ENCODE measurements around the gene USP19. TPM values are rescaled to one million over a fixed set of nuclear protein-coding genes. Genes with fewer than 3 reads are reported as not detected.

USP19 gene
- total RNA-seq, 2 donors from 2014 or later, result 30.6 to 33.6 TPM

DNA sequence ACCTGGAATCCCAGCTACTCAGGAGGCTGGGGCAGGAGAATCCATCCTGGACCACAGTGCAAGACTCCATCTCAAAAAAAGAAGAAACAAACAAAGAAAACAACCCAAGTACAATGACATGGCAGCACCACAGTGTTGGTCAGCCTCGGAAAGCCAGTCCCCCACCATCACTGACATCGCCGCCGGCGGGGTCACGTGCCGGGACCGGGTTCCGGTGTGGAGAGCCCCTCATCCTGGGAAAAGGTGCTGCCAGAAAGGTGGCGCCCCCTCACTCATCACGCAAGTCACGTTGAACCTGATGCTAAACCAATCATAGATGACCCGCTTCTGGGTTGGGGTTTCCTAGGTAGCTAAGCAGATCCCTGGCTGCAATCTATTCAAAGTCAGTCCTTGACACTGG lies 44.5 kb downstream of the USP19 start:
- 95 to 96% methylated on average over 13 of the region's 13 CpGs for WGBS, 2 donors
- H3K9me3 ChIP-seq, result no peaks in the 10 kb centered on the region
- no peaks in the 10 kb centered on the region for H3K4me1 ChIP-seq
- intact Hi-C loops (cut with DNase I), result no loop called here
- no peak overlapping the region for H3K4me3 ChIP-seq
- no peak overlapping the region for H3K27ac ChIP-seq
- ATAC-seq, result no peak
- TF ChIP-seq, protein P1, sequence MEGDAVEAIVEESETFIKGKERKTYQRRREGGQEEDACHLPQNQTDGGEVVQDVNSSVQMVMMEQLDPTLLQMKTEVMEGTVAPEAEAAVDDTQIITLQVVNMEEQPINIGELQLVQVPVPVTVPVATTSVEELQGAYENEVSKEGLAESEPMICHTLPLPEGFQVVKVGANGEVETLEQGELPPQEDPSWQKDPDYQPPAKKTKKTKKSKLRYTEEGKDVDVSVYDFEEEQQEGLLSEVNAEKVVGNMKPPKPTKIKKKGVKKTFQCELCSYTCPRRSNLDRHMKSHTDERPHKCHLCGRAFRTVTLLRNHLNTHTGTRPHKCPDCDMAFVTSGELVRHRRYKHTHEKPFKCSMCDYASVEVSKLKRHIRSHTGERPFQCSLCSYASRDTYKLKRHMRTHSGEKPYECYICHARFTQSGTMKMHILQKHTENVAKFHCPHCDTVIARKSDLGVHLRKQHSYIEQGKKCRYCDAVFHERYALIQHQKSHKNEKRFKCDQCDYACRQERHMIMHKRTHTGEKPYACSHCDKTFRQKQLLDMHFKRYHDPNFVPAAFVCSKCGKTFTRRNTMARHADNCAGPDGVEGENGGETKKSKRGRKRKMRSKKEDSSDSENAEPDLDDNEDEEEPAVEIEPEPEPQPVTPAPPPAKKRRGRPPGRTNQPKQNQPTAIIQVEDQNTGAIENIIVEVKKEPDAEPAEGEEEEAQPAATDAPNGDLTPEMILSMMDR (IDR thresholded peaks at IDR 0.05), result no peak
- TF ChIP-seq POLR2A (IDR thresholded peaks at IDR 0.05), result no peak
- H3K27me3 ChIP-seq, result no peaks in the 10 kb centered on the region
- peaks cover 21 to 45% of the 10 kb centered on the region in 2 donors for H3K36me3 ChIP-seq (replicated peaks in 1 of 2; ENCODE audit: insufficient read depth in 1 of 2, low read depth in 2 of 2)
- DNase-seq, result no peak

Small RNA genes lying within 50 kb of the gene (microRNA-seq; reads per million reads assigned to microRNA genes)
- gene MIR6890 (ENCODE audit: borderline number of aligned reads in 2 of 2, borderline replicate concordance in 2 of 2), result 0 reads per million in 2 donors

Small RNA genes lying within 50 kb of the gene (small RNA-seq; reads per million reads assigned to genes)
- not detected for gene RN7SL182P

Other genes starting within 250 kb of the USP19 start
- 10 to 100 TPM; 20.8 to 31.4 TPM for gene SLC25A20, start 221.9 kb downstream of the USP19 start, total RNA-seq
- 10 to 100 TPM; 43.1 to 99.5 TPM for gene ARIH2, start 202.0 kb downstream of the USP19 start, total RNA-seq
- 10 to 100 TPM; 72.9 to 73.8 TPM for gene P4HTM, start 130.6 kb downstream of the USP19 start, total RNA-seq
- gene WDR6, start 113.4 kb downstream of the USP19 start, total RNA-seq, result 100 to 1,000 TPM; 109 to 136 TPM
- gene DALRD3, start 102.2 kb downstream of the USP19 start, total RNA-seq, result 10 to 100 TPM; 67.6 to 72.6 TPM
- 10 to 100 TPM; 25.7 to 55.0 TPM for gene NDUFAF3, start 98.7 kb downstream of the USP19 start, total RNA-seq
- gene IMPDH2, start 91.4 kb downstream of the USP19 start, total RNA-seq, result 100 to 1,000 TPM in 1 of 2 donors, 10 to 100 TPM in 1; 92.6 to 166 TPM
- gene QRICH1, start 26.8 kb downstream of the USP19 start, total RNA-seq, result 10 to 100 TPM; 63.6 to 67.9 TPM
- 100 to 1,000 TPM; 135 to 223 TPM for gene QARS1, start 16.1 kb downstream of the USP19 start, total RNA-seq
- 100 to 1,000 TPM; 204 to 337 TPM for gene LAMB2, start 12.2 kb upstream of the USP19 start, total RNA-seq
- gene CCDC71, start 45.5 kb upstream of the USP19 start, total RNA-seq, result 10 to 100 TPM; 15.5 to 19.5 TPM
- gene KLHDC8B, start 50.8 kb upstream of the USP19 start, total RNA-seq, result 10 to 100 TPM; 19.5 to 22.1 TPM
- 1 to 10 TPM; 4.9 TPM for gene C3orf62, start 156.4 kb upstream of the USP19 start, total RNA-seq
- gene USP4, start 219.2 kb upstream of the USP19 start, total RNA-seq, result 10 to 100 TPM; 13.2 to 24.7 TPM
- 100 to 1,000 TPM; 150 to 246 TPM for gene GPX1, start 237.5 kb upstream of the USP19 start, total RNA-seq

Measured in body of pancreas (tissue), 4 donors.